ENCODE measurements around the gene SCRG1. TPM values are rescaled to one million over a fixed set of nuclear protein-coding genes. Genes with fewer than 3 reads are reported as not detected.

SCRG1 gene
- total RNA-seq, 6 experiments from 2014 or later, result not detected

DNA sequence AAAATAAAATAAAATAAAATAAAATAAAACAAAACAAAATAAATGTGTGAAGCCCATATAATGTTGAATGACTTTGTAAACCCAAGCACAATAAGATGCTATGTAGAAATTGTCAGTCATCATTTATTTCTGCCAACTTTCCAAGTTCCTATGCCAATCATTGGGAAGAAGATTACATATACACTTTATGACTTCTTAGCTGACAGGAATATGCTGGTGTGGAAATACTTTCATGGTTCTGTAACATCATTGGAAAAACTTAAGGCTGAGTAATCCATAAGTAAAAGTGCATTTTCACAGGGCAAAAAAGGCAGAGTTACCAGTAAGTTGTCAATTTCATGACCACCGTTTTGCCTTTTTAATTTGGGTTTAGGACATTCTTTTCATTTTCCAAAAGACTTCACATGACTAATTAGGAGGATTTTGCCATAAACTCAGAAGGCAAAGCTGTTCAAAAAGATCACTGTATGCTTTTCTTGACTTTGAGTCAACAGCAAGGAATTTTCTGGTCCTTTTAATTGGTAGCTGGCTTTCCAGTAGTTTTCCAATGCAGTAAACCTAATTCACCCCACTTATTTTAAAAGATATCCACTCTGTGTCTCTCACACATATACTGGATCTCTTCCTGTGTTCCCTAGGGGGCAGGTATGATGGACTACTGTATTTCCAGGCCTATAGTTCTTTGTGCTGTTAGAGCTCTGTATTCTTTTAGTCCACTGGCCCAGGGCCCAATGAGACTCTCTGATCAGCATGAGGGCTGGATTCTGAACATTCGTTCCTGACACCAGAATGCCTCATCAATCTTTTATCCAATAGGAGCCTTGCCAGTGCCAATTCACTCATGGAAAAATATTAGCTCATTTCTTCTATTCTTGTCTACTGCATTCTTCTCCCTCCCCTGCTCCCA is 26.2 kb upstream of the SCRG1 start:
- 88% methylated on average over 2 of the region's 2 CpGs for WGBS (ENCODE audit: insufficient coverage, low coverage, low lambda C conversion rate, missing lambda C conversion rate)
- Histone ChIP-seq H3K4me3 (no peak overlapping the region), H3K27ac (no peak overlapping the region), H3K9me3 (no peaks in the 10 kb centered on the region), H3K27me3 (no peaks in the 10 kb centered on the region), H3K4me1 (no peaks in the 10 kb centered on the region), H3K36me3 (no peaks in the 10 kb centered on the region)
- DNase-seq (no peak), ATAC-seq (no peak)
- intact Hi-C loops (cut with DNase I), result no loop called here
- TF ChIP-seq, protein P1, sequence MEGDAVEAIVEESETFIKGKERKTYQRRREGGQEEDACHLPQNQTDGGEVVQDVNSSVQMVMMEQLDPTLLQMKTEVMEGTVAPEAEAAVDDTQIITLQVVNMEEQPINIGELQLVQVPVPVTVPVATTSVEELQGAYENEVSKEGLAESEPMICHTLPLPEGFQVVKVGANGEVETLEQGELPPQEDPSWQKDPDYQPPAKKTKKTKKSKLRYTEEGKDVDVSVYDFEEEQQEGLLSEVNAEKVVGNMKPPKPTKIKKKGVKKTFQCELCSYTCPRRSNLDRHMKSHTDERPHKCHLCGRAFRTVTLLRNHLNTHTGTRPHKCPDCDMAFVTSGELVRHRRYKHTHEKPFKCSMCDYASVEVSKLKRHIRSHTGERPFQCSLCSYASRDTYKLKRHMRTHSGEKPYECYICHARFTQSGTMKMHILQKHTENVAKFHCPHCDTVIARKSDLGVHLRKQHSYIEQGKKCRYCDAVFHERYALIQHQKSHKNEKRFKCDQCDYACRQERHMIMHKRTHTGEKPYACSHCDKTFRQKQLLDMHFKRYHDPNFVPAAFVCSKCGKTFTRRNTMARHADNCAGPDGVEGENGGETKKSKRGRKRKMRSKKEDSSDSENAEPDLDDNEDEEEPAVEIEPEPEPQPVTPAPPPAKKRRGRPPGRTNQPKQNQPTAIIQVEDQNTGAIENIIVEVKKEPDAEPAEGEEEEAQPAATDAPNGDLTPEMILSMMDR (IDR thresholded peaks at IDR 0.05), result no peak
- no peak for TF ChIP-seq POLR2A (IDR thresholded peaks at IDR 0.05)

DNA sequence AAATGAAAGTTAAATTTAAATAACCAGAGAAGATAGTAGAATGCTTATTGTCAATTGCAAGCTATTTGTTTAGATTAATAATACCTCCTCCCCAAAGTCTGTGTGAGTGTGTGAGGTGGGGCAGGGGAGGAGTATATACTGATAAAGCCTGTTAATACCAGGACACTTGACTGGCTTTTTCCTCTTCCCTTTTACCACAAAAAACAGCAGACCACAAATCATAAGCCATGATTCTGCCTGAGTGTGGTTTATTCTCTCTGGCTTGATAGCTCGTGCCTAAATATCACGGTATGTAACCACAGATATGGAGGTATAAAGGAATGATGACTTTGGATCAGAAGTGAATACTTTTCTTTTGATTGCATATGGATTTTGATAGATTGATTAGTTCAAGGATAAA is 21.9 kb upstream of the SCRG1 start:
- intact Hi-C loops (cut with DNase I), result no loop called here
- DNase-seq, result no peak
- no peaks in the 10 kb centered on the region for H3K4me1 ChIP-seq
- no peaks in the 10 kb centered on the region for H3K27me3 ChIP-seq
- no peaks in the 10 kb centered on the region for H3K9me3 ChIP-seq
- ATAC-seq, result no peak
- no peaks in the 10 kb centered on the region for H3K36me3 ChIP-seq
- no peak for TF ChIP-seq POLR2A (IDR thresholded peaks at IDR 0.05)
- TF ChIP-seq, protein P1 (IDR thresholded peaks at IDR 0.05), result no peak
- 82% methylated on average over 2 of the region's 2 CpGs for WGBS (ENCODE audit: insufficient coverage, low coverage, low lambda C conversion rate, missing lambda C conversion rate)
- H3K4me3 ChIP-seq, result no peak overlapping the region
- H3K27ac ChIP-seq, result no peak overlapping the region

DNA sequence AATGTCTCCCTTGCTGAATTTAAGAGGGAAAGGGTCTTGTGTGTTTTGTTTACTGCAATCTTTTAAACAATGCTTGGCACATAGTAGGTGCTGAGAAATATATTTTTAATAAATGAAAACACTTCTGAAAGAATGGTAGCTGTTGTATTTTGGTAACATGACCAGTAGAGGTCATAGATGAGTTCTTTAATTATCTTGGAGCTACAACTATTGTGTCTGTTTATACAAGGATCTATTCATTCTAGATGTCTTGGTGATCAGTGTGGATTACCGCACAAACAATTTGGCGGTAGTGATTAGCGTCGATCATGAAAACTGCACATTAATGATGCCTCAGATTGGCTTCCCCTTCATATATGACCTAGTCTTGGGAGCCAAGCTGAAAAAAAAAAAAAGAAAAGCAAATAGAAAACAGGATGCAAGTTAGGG is 21.4 kb upstream of the SCRG1 start:
- no peak for TF ChIP-seq POLR2A (IDR thresholded peaks at IDR 0.05)
- TF ChIP-seq, protein P1 (IDR thresholded peaks at IDR 0.05), result peak; percentile 34 to 53 (median 50)
- no peak for DNase-seq
- H3K36me3 ChIP-seq, result no peaks in the 10 kb centered on the region
- ATAC-seq, result peak; percentile 42 to 62 (median 50)
- intact Hi-C loops (cut with DNase I), result no loop called here
- no peaks in the 10 kb centered on the region for H3K27me3 ChIP-seq
- no peaks in the 10 kb centered on the region for H3K9me3 ChIP-seq
- H3K27ac ChIP-seq, result no peak overlapping the region
- no peak overlapping the region for H3K4me3 ChIP-seq
- WGBS (ENCODE audit: insufficient coverage, low coverage, low lambda C conversion rate, missing lambda C conversion rate), result 21% methylated on average over 4 of the region's 4 CpGs
- H3K4me1 ChIP-seq, result no peaks in the 10 kb centered on the region

DNA sequence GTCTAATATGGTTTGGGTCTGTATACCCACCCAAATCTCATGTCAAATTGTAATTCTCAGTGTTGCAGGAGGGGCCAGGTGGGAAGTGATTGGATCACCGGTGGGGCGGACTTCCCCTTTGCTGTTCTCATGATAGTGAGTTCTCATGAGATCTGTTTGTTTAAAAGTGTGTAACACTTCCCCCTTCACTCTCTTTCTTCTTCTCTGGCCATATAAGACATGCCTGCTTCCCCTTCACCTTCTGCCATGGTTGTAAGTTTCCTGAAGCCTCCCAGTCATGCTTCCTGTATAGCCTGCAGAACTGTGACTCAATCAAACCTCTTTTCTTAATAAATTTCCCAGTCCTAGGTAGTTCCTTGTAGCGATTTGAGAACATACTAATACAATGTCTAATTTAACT is 19.7 kb upstream of the SCRG1 start:
- 55% methylated on average over 3 of the region's 3 CpGs for WGBS (ENCODE audit: insufficient coverage, low coverage, low lambda C conversion rate, missing lambda C conversion rate)
- no peaks in the 10 kb centered on the region for H3K36me3 ChIP-seq
- no peaks in the 10 kb centered on the region for H3K4me1 ChIP-seq
- DNase-seq (no peak), ATAC-seq (no peak)
- no peaks in the 10 kb centered on the region for H3K9me3 ChIP-seq
- no peak overlapping the region for H3K4me3 ChIP-seq
- H3K27ac ChIP-seq, result no peak overlapping the region
- H3K27me3 ChIP-seq, result no peaks in the 10 kb centered on the region
- TF ChIP-seq, protein P1 (IDR thresholded peaks at IDR 0.05), result no peak
- TF ChIP-seq POLR2A (IDR thresholded peaks at IDR 0.05), result no peak
- intact Hi-C loops (cut with DNase I), result loop anchor here (5.0 to 10.0 kb wide), 2 partner anchors 94 to 96 kb away; no protein-coding TSS in a partner anchor
